Femur (tissue), 1 donor: Measurements from ENCODE around the gene CEP20.
"Not testable (repeated sequence)": the region's sequence is repeated elsewhere in the genome, so short reads cannot be mapped to it uniquely, and the experiment has no call there.

Source experiments
- DNase-seq: peaks from one replicate; pipeline ENCODE4 v3.0.0-alpha.2; 2017

Gene CEP20

DNA sequence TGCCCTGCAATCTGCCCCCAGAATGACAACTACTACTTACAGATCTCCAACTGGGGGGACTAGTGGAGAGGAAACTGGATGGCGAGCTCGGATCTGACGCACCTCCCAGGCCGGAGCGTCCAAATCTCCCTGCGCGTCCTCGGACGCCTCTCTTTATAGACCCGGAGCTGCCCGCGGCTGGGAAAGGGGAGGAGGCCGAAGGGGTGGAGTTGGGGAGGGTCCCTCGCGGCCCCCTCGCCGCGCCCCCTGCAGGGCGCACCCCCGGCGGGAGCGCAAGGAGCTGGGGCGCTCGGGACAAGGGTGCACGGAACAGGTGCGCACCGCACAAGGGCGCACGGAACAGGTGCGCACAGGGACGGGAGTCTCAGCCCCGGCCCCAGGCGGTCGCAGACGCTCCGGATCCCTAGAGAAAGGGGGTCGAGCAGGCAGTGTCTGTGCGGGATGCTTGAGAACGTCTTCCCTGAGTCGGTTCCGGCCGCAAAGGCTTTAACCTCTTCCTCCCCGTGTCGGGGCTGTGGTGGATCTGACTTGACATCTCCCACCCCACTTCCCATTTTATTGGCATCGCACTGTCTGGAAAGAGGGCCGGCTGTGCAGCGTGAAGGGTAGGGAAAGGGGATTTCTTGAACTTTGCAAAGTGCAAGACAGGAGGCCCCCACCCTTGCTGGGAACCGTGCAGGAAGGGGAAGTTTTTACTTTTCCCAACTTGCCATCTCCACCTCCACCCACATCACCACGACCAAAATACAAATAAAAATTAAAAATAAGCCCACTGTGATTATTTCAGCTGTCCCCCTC is 31.3 kb downstream of the CEP20 start, which contains the start of gene MYH11:
MYH11 (minus strand) TSS at position 128 of the 798 bp plus-strand sequence. CDS start 18,776 bp downstream, outside the sequence.
- peak; percentile 21 for DNase-seq

DNA sequence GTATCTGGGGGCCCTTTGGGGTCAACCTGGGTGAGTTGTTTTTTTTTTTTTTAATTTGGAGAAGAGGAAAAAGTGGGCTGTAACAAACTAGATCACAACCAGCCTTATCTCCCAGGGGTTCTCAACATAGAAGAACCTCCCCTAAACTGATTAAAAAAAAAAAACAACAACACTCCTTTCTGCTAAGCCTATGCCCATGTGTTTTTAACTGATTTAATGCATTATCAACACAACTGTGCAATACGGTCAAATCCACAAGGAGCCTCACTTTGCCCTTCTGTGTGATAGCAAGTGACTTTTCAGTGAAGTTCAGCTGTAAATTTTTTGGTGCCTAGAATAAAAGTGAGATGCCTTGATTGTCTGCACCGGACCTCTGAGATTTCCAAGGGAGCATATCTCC is 32.2 kb downstream of the CEP20 start:
- DNase-seq = no peak

DNA sequence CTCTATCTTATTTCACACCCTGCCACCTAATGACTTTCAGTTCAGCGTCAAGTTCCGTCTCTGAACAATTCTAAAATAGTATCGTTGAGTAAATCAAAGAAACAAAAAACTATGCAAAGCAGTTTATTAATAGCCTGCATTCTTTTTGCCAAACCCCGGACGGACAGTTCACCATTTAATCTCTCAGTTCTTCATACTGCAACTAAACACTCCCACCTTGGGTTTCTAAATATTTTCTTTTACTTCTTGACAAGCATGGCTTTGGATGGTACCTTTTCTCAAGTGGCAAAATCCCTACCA is 32.7 kb downstream of the CEP20 start:
- no peak for DNase-seq

DNA sequence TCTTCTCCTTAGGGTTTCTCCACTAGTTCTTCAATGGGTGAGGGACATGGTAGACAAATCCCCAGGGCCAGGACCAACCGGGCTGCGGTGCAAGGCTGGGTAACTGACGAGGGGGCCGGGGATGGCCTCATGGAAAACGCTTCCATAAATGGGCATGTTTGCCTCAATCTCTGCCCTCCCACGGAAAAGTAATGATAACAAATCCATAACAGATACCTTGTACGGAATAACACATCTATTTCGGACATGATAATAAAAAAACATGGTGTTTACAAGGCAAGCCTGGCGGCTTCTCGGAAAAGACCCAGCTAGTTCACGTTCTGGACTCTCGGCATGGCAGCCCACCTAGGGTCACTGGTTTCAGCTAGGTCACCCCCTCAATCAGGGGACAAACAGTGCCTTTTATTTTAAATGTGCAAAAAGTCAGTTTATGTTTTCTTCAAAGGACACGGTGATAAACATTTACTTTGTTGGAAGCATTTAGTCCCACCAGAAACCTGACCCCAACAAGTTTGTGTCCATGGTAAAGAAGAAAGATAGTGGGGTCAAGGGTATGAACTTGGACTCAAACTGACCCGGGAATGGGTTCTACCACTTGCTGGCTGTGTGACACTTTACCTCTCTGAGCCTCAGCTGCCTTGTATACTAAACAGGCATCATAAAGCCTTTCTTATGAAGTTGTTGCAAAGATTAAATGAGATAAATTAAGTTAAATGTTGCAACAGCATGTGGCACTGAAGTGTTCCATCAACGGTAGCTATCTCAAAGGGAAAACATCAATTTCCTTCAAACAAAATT is 33.3 kb downstream of the CEP20 start:
- DNase-seq = no peak

DNA sequence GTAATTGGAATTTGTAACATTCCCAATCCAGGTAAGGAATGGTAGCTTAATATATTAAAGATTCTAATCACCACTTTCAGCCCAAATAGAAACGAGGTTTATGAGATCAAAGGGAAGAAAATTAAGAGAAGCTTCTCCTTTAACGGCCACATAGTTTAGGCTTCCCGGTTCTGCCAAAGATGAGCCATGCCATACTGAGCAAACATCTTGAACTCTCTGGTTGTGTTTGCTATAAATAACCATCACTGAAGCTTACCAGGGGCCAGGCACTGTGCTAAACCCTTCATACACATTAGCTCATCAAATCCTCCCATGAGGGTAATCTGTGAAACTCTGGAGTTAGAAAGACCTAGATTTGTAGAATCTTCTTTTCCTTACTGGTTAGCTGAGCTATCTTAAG is 34.3 kb downstream of the CEP20 start:
- no peak for DNase-seq

DNA sequence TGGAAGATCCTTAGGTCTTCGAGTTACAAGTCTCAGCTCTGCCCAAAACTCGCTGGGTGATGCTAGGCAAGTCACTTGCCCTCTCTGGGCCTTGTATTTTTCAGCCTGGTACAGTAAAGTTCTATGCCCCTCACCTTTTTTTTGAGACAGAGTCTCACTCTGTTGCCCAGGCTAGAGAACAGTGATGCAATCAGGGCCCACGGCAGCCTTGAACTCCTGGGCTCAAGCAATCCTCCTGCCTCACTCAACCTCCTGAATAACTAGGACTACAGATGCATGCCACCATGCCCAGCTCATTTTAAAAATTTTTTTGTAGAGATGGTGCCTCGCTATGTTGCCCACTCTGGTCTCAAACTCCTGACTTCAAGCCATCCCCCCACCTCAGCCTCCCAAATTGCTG is 35.4 kb downstream of the CEP20 start:
- no peak for DNase-seq

DNA sequence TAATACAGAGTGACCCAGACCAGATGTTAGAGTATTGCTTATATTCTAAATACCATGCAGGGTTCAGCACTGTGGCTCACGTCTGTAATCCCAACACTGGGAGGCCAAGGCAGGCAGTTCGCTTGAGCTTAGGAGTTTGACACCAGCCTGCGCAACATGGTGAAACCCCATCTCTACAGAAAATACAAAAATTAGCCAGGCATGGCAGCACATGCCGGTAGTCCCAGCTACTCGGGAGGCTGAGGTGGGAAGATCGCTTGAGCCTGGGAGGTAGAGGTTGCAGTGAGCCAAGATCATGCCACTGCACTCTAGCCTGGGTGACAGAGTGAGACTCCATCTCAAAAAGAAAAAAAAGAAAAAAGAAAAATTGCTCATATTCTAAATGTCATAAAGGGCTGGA is 37.8 kb downstream of the CEP20 start:
- not testable (repeated sequence) for DNase-seq

DNA sequence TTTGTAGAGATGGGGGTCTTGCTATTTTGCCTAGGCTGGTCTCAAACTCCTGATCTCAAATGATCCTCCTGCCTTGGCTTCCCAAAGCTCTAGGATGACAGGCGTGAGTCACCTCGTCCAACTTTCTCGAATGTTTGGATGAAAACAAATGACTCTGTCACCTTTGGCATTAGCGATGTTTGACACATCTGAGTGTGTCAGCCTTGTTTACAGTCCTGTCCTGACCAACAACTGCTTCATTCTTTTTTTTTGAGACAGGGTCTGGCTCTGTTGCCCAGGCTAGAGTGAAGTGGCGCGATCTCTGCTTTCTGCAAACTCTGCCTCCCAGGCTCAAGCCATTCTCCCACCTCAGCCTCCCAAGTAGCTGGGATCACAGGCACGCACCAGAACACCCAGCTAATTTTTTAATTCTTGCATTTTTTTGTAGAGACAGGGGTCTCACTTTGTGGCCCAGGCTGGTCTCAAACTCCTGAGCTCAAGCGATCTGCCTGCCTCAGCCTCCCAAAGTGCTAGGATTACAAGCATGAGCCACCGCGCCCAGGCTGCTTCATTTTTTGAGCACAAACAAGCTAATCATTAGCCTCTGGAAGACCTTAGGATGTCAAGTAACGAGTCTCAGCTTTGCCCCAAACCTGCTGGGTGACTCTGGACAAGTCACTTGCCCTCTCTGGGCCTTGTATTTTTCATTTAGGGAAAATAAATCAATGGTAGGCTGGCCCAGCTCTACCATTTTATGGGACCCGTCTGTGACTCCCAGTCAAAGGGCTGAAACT is 39.0 kb downstream of the CEP20 start:
- no peak for DNase-seq

DNA sequence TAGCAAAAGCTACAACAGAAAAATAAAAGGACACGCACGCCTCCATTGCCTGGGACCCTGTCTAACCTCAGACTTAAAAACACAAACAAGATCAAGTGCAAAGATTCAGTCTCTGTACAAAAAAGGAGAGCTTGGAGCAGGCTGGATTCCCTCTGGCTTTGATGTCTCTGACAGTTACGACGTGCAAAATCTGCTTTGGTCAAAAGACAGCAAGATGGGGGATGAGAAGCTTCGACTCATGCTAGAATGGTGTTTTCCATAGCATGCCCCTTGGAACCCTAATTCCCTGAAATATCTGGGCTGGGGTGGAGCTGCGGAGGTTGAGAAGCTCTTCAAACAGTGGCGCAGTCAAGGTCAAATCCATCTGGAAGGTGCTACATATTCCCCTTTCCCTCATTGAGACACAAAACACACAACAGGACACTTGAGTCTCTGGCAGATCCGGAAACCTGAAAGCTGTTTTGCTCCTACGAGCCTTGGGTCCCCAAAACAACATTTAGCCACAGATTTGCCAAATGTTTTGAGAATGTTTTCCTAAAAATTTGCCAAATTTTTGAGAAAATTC is 40.7 kb downstream of the CEP20 start:
- DNase-seq = no peak

DNA sequence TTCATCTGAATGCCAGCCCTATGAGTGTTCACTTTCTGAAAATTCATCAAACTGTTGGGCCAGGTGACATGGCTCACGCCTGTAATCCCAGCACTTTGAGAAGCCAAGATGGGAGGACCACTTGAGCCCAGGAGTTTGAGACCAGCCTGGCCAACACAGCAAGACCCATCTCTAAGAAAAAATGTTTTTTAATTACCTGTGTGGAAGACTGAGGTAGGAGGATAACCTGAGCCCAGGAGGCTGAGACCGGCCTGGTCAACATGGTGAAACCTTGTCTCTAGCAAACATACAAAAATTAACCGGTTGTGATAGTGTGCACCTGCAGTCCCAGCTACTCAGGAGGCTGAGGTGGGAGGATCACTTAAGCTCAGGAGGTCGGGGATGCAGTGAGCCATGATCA is 41.9 kb downstream of the CEP20 start:
- DNase-seq = no peak

DNA sequence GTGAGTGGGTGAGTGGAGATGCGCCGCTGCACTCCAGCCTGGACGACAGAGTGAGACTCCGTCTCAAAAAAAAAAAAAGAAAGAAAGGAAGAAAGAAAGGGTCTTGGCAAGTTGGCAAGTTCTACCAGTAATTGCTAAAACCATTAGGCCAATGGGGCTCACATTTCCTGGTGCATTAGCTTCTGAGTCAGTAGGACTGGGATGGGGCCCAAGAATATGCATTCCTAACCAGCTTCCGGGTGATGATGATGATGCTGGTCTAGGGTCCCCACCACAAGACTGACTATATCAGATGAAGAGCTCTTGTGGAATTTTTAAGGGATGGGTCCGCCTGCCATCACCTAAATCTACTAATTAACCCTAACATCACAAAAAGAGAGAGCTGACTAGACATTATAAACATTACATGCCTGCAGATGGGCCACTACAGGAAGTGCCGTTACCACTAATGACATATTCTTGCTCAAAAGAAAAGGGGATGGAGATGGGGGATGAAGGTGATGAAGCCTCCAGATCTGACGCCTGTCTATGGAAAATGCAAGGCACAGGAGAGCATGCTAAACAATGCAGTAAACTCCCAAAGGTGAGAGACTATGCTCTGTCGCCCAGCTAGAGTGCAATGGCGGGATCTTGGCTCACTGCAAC is 44.6 kb downstream of the CEP20 start:
- no peak for DNase-seq

DNA sequence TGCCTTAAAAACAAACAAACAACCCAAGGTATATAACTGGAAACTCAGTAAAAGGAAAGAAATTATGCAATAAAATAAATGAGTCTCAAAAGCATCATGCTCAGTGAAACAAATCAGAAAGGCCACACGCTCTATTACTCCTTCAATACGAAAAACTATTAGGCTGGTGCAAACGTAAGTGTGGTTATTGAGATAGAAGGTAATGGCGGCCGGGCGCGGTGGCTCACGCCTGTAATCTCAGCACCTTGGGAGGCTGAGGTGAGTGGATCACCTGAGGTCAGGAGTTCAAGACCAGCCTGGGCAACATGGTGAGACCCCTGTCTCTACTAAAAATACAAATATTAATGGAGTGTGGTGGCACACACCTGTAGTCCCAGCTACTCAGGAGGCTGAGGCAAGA is 49.2 kb downstream of the CEP20 start:
- DNase-seq = not testable (repeated sequence)

DNA sequence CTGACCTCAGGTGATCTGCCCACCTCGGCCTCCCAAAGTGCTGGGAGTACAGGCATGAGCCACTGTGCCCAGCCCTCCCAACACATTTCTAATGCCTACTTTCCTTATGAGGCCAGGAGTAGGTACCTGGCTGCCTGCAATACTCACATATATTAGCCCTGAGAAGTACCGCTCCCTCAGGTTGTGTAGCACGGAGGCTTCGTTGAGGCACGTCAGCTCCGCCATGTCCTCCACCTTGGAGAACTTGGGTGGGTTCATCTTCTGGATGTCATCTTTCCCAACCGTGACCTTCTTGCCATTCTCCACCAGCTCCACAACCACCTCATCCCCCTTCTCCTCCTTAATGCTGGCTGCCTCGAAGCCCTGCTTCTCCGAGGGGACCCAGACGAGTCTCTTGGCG is 50.6 kb downstream of the CEP20 start:
- DNase-seq = no peak

DNA sequence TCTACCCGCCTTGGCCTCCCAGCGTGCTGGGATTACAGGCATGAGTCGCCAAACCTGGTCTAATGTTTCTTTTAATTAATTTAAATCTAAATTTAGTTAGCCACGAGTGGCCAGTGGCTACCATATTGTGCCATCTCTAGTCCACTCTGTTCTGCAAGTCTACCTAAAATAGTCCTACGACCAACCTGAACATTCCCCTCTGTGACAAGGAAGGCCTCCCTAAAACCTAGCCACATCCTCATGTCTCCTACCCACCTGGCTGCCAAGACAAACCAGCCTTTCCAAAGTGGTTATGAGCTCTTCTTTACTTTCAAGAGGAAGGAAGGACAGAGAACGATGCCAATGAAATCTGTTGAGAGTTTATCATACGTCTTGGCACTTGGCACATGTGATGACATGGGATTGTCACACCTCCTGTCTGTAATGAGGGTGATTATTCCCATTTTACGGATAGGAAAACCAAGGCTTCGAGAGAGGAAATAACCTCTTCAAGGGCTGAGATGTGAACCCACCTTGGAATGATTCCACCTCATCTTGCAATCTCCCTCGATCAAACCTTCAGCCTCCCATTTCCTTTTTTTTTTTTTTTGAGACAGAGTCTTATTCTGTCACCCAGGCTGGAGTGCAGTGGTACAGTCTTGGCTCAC is 51.3 kb downstream of the CEP20 start:
- no peak for DNase-seq

DNA sequence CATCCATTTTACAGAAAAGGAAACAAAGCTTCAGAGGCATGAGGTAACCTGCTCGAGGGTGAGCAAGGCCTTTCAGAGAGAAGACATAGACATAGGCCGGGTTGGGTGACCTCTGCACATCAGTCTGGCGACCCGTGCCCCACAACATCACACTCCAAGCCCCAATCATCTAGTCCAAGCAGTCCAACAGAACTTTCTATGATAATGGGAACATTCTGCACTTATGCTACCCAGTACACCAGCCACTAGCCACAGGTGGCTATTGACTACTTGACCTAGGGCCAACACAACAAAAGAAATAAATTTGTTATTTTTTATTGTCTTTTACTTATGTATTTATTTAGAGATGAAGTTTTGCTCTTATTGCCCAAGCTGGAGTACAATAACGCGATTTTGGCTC is 52.3 kb downstream of the CEP20 start:
- no peak for DNase-seq

DNA sequence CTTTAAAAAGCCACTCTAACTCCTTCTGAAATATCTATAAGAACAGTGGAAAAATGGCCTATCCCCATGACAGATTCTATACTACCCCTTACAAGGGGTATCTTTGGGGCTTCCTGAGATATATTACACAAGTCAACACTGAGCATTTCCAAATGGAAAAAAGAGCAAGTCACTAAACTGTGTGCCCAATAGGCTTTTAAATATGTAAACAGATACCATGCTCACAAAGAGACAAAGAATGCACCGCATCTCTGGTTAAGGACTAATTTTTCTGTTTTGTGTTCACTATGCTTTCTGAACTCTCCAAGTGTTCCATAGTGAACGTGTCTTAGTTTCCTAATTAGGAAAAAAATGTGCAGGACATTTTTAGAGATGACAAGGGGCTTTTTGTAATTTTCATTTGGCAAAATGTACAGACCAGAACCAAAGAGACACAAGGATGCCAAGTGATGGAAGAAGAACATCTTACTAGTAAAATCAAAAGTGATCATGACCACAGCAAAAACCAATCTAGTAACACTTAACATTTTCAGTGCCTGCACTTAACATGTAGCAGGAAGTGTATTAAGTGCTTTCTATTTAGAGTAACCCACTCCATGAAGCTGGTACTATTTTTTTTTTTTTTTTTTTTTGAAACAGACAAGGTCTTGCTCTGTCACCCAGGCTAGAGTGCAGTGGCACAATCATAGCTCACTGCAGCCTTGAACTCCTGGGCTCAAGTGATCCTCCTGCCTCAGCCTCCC is 53.1 kb downstream of the CEP20 start:
- no peak for DNase-seq

DNA sequence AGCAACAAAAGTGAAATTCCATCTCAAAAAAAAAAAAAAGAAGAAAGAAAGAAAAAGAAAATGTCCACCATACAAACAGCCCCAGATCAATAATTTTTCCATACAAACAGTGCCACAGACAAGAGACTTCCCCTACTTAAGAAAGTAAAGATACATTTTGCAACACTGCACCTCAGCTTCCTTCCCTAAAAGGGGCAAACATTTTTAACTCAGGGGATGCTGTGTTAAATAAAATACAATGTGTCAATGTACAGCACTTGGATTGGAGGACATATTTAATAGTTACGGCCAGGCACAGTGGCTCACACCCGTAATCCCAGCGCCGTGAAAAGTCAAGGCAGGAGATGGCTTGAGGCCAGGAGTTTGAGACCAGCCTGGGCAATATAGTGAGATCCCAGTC is 53.9 kb downstream of the CEP20 start:
- DNase-seq = no peak

DNA sequence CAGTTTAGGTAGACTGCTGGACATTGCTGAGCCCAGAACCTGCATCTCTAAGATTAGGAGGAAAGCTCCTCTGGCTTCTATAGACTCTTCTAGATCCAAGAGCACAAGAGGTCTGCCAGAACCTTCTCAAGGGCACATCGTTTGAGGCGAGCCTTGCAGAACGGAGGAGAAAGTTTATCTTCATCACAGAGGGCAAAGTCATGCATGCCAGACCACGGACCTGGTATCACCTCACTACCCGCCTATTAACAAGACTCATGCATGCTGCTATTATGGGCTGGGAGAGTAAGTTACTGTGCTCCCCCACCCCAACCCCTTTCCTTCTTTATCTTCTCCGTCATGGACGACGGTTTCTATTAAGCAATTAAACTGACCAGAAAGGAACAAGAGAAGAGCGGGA is 54.9 kb downstream of the CEP20 start:
- DNase-seq = no peak

DNA sequence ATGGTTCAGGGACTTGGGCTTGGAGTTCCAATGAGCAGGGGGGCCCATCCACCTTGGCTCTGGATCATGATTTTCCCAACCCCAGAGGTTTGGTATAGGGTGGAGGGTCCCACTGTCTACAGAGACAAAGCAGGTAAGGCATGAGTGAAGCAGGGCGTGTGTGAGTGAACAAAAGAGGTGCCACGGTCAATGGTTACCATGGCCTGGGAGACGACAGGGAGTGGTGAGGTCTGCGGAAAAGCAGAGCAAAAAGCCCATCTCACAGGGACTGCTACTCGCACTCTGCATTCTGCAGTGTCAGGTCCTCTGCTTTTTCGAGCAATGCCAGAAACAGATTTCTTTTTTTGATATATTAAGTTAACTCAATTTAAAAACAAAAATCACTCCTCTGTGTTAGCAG is 56.2 kb downstream of the CEP20 start:
- no peak for DNase-seq

DNA sequence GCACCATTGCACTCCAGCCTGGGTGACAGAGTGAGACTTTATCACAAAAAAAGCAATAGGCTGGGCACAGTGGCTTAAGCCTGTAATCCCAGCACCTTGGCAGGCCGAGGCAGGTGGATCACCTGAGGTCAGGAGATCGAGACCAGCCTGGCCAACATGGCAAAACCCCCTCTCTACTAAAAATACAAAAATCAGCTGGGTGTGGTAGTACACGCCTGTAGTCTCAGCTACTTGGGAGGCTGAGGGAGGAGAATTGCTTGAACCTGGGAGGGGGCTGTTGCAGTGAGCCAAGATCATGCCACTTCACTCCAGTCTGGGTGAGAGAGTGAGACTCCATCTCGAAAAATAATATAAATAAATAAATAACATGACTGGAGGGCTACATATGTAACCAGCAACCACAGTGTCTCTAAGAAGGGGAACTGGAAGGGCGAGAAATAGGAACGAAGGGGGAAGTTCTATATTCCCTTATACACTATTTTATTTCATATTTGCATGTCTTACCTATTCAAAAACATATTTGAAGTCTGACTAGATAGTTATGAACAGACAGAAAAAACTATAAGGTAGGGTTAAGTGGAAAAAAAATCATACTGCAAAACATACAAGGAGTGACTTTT is 57.5 kb downstream of the CEP20 start:
- no peak for DNase-seq

DNA sequence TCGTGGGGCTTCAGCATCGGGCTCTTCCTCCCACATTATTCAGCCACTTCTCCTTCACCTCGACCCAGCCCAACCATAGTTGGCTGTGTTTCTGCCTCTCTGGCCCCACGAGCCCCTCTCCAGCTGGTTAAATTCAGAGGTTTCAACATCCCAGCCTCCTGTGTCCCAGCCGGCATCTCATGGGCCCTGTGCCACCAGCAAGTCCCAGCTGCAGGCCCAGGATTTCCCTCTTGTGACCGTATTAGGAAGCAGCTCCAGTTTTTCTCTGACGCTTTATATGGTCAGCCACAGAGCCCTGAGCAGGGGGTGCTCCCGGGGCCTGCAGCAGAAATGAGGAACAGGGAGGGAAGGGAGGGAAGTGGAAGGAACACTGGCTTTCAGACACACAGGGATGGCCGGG is 58.9 kb downstream of the CEP20 start:
- DNase-seq = peak; percentile 33
